HG03045 (cell line): Measurements from ENCODE around the gene PLEKHA5.

Experiments
- ATAC-seq: cut with Tn5 transposase; IDR thresholded peaks from one replicate; pipeline ENCODE4 v1.9.1; 2021; ENCODE audit warnings: mild to moderate bottlenecking, moderate library complexity; ENCODE audit not compliant: unreplicated experiment

Gene PLEKHA5

DNA sequence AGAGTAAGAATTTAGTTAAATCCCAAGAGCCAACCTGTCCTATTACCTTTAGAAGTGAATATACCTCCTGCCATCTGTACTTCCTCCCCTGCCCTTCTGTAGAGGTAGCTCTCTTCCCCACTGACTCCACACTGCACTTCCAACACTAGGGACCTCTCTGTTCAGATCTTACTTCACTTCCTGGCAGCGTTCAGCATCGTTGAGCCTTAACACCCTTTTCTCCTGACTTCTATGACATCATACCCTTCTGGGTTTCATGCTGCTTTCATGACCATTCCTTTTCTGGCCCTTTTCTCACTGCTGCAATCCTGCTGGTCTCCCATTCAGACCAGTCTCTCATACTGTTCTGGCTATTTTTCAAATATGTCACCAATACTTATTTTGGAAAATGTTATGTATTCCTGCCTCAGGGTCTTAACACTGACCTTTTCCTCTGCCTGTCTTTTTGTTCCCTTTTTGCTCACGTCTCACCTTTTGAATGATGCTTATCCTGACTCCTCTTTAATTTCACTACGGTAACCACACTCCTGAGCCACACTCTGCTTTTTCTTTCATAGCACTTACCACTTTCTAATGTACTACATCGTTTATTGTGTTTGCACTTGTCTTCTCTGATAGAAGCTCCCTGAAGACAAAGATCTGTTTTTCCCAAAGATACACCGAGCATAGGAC is 67.6 kb downstream of the PLEKHA5 start:
- no peak for ATAC-seq

DNA sequence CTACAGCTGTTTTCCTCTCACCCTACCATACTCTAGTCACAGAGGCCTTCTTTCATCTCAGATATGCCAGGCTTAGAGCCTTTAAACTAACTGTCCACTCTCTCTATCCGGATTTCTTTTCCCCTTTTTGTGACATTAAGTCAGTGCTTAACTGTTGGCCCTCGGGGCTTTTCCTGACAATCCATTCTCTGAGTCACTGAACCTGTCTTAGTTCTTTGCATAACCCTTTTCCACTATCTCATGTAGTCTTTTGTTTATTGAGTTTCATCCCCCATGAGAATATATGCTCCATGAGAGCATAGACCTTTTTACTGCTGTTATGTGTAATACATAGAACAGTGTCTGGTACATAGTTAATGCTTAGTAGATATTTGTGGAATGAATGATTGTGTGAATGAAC is 68.7 kb downstream of the PLEKHA5 start:
- no peak for ATAC-seq

DNA sequence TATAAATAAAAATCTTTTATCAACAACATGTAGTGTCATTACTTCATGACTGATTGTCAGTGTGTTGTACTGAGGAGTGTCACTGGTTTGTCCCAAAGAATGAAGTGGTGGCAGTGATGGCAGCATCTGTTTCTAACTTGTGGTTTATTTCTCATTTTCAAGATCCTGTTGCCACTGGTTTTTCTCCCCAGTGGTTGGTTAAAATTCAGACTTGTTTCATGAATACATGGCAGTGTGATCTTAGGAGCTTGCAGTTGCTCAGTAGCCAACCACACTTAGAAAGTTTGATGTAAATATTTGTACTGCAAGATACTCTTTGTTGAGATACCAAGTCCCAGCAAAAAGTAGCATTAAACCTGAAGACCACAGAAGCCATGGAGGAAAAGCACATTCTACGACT is 69.8 kb downstream of the PLEKHA5 start:
- no peak for ATAC-seq

GRCh38 chr12:19200261-19200660 is 70.7 kb downstream of the PLEKHA5 start:
- no peak for ATAC-seq

DNA sequence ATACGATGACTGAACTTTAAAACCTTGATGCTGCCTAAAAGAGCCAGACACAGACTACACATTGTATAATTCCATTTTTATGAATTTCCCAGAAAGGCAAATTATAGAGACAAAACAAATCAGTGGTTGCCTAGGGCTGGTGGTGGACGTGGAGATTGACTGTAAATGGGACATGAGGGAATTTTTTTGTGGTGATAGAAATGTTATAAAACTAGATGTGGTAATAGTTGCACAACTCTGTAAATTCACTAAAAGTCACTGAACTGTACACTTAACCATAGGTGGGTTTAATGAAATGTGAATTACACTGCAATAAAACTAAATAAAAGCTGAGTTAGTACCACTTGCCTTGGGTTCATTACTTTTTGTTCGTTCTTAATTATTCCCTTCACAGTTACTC is 72.1 kb downstream of the PLEKHA5 start:
- no peak for ATAC-seq

DNA sequence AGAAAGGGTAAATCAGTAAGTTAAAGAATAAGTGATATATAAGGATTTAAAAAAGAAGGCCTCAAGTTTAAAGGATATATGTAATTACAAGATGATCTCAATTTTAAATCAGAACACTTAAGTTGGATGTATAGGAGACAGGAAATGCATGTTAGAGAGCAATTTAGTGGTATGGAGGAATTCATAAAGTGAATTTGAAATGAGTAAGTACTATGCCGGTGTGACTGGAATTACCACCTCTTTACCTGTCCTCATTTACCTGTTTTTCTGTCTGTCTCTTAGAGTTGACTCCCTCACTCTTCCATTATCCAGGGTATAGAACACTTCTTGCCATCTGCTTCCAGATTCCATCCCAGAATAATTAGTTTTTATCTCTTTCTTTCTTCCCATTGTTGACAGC is 73.5 kb downstream of the PLEKHA5 start:
- no peak for ATAC-seq

- ATAC-seq = no peak
Measured at GRCh38 chr12:19203539-19204506, 74.3 kb downstream of the PLEKHA5 start.

DNA sequence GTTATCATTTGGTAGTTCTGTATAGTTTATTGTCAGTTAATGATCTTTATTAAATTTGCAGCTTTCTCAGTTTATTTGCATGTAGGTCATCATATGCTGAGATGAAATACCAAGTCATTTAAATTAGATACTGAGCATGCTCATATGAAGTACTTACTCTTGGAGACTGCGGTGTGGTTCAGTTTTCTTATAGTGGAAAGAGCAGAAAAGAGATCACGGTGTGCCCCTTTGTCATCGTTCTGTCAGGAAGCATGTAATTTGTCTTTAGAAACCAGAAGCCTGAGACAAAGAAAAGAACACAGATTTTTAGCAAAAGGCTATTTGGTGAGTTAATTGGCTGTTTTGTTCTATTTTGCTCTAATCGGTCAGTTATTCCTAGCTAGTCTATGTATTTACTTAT is 75.6 kb downstream of the PLEKHA5 start:
- ATAC-seq = no peak

GRCh38 chr12:19206493-19207077 is 77.1 kb downstream of the PLEKHA5 start:
- no peak for ATAC-seq

DNA sequence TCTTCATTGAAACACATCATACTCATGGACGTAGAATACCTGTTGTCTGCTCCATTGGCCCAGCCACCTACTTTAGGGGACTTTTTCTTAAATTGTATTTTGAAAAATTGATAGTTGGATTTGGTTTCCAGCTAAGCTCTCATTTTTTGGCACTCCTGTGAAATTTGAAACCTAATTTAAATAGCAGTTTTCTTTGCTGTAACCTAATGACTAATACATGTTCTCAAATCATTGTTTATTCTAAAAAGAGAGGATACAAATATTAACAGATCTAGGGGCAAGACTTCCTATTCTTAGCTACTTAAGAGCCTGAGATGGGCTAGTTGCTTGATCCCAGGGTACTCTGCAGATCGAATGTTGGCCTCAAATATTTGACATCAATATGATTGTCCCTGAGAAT is 78.9 kb downstream of the PLEKHA5 start:
- no peak for ATAC-seq

DNA sequence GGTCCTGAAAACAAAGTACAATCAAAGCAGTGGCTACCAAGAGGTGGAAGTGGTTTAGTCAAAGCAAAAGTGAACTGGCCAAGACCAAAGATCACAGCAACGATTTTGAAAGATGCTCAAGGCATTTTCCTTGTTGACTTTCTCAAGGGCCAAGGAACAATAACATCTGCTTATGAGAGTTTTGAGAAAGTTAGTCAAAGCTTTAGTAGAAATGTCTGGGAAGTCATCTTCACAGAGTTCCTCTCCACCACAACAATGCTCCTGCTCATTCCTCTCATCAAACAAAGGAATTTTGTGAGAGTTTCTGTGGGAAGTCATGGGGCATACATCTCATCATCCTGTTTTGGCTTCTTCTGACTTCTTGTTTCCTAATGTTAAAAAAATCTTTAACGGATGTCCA is 80.1 kb downstream of the PLEKHA5 start:
- no peak for ATAC-seq

GRCh38 chr12:19211802-19212201 is 82.3 kb downstream of the PLEKHA5 start:
- ATAC-seq = no peak

DNA sequence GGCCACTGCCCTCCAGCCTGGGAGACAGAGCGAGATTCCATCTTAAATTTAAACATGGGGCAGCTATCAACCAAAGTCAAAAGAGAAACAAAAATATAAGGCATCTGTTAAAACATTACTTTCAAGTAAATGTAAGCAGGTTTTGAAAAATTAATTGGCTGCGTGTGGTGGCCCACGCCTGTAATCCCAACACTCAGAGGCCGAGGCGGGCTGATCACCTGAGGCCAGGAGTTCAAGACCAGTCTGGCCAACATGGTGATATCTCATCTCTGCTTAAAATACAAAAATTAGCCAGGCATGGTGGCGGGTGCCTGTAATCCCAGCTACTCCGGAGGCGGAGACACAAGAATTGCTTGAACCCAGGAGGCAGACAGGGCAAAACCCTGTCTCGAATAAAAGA is 82.7 kb downstream of the PLEKHA5 start:
- ATAC-seq = no peak

DNA sequence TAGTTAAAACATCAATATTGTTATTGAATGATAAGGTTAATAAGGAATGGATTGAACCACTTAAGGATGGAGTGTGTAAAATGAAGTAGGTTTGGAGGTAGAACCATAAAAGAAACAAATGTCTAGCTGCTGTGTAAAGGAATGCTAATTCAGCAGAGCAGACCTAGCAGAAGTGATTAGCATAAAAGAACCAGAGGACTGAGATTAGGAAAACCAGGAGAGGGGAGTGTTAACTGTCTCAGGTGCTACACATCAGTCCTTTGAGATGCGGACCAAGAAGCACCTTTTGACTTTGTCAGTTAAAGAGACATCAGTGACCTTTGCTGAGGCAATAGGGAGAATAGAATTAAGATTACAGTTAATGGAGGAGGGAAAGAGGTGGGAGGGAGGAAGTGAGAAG is 84.5 kb downstream of the PLEKHA5 start:
- ATAC-seq = no peak

GRCh38 chr12:19215115-19215514 is 85.6 kb downstream of the PLEKHA5 start:
- no peak for ATAC-seq

- no peak for ATAC-seq
Measured at GRCh38 chr12:19217446-19217845, 87.9 kb downstream of the PLEKHA5 start.

GRCh38 chr12:19220205-19220604 is 90.7 kb downstream of the PLEKHA5 start:
- no peak for ATAC-seq

- ATAC-seq = no peak
Measured at GRCh38 chr12:19220852-19221466, 91.4 kb downstream of the PLEKHA5 start.

GRCh38 chr12:19222558-19222957 is 93.0 kb downstream of the PLEKHA5 start:
- no peak for ATAC-seq

- ATAC-seq = no peak
Measured at GRCh38 chr12:19223018-19223417, 93.5 kb downstream of the PLEKHA5 start.

GRCh38 chr12:19223695-19224094 is 94.2 kb downstream of the PLEKHA5 start:
- no peak for ATAC-seq
